Astrocyte (in vitro differentiated cells and primary cell): ENCODE measurements around the gene AADAT. TPM values are rescaled to one million over a fixed set of nuclear protein-coding genes. Genes with fewer than 3 reads are reported as not detected.
A peak's percentile ranks its signal among the peaks of the same experiment; 100 is the strongest.

Experiments
- DNase-seq: peaks from one replicate; pipeline ENCODE4 v3.0.0-alpha.2; 2010; ENCODE audit warnings: low read depth
- FAIRE-seq: peaks from 2 replicates; lab custom pipeline; 2011; peaks lifted over from hg19 to GRCh38; lab: Jason Lieb, UNC
- H2AFZ ChIP-seq: 2 replicates; pipeline ENCODE4 v1.6.0; 2012; ENCODE audit warnings: low read depth, low read length, inconsistent platforms
- H3K27ac ChIP-seq: 2 replicates; pipeline ENCODE4 v1.5.1; 2011; ENCODE audit warnings: low read depth, low read length, inconsistent platforms
- H3K27me3 ChIP-seq: 2 replicates; pipeline ENCODE4 v1.6.0; 2011; ENCODE audit warnings: low read length, inconsistent platforms; ENCODE audit not compliant: insufficient read depth
- H3K36me3 ChIP-seq: 2 replicates; pipeline ENCODE4 v1.5.1; 2011; ENCODE audit warnings: low read length, inconsistent platforms; ENCODE audit not compliant: insufficient read depth
- H3K4me1 ChIP-seq: 2 replicates; pipeline ENCODE4 v1.5.1; 2011; ENCODE audit warnings: low read length, inconsistent platforms; ENCODE audit not compliant: insufficient read depth
- H3K4me2 ChIP-seq: 2 replicates; pipeline ENCODE4 v1.6.0; 2012; ENCODE audit warnings: low read length, inconsistent platforms
- H3K4me3 ChIP-seq: 2 replicates; pipeline ENCODE4 v1.5.1; 2011; ENCODE audit warnings: low read depth, mild to moderate bottlenecking, low read length, inconsistent platforms; ENCODE audit not compliant: insufficient read depth
- H3K79me2 ChIP-seq: 2 replicates; pipeline ENCODE4 v1.6.0; 2012; ENCODE audit warnings: mild to moderate bottlenecking, low read length, inconsistent platforms; ENCODE audit not compliant: insufficient read depth
- H3K9ac ChIP-seq: 2 replicates; pipeline ENCODE4 v1.6.0; 2012; ENCODE audit warnings: mild to moderate bottlenecking, low read length, inconsistent platforms
- H3K9me3 ChIP-seq: 2 replicates; pipeline ENCODE4 v1.5.1; 2012; ENCODE audit warnings: low read depth, mild to moderate bottlenecking, low read length, inconsistent platforms; ENCODE audit not compliant: insufficient read depth
- H4K20me1 ChIP-seq: 2 replicates; pipeline ENCODE4 v1.6.0; 2012; ENCODE audit warnings: low read length, inconsistent platforms; ENCODE audit not compliant: insufficient read depth
- H3K27ac Mint-ChIP-seq: one replicate; pipeline ENCODE4 v1.8.0; 2021; ENCODE audit warnings: mild to moderate bottlenecking, mixed read lengths; ENCODE audit not compliant: unreplicated experiment
- H3K27me3 Mint-ChIP-seq: one replicate; pipeline ENCODE4 v1.8.0; 2021; ENCODE audit warnings: low read depth, mixed read lengths; ENCODE audit not compliant: unreplicated experiment
- H3K36me3 Mint-ChIP-seq: one replicate; pipeline ENCODE4 v1.8.0; 2021; ENCODE audit warnings: low read depth, mixed read lengths; ENCODE audit not compliant: unreplicated experiment
- H3K4me1 Mint-ChIP-seq: one replicate; pipeline ENCODE4 v1.8.0; 2021; ENCODE audit warnings: low read depth, mixed read lengths; ENCODE audit not compliant: unreplicated experiment
- H3K4me3 Mint-ChIP-seq: one replicate; pipeline ENCODE4 v1.8.0; 2021; ENCODE audit warnings: mild to moderate bottlenecking, moderate library complexity, mixed read lengths; ENCODE audit not compliant: unreplicated experiment
- H3K9me3 Mint-ChIP-seq: one replicate; pipeline ENCODE4 v1.8.0; 2021; ENCODE audit warnings: mild to moderate bottlenecking, mixed read lengths; ENCODE audit not compliant: unreplicated experiment
- EZH2 ChIP-seq: IDR thresholded peaks from 2 replicates; pipeline ENCODE4 v1.6.1; 2012; ENCODE audit warnings: mild to moderate bottlenecking, low read length, inconsistent platforms; ENCODE audit not compliant: insufficient read depth
- total RNA-seq: library from RNA; stranded (reverse); gene quantifications from 2 replicates; pipeline ENCODE4 v1.2.1, GENCODE V29; 2021
- TF ChIP-seq, protein P1 (sequence below): IDR thresholded peaks from 2 replicates; pipeline ENCODE4 v1.5.1; 2011; ENCODE audit warnings: low read depth, mild to moderate bottlenecking, inconsistent platforms, low read length, moderate library complexity; ENCODE audit not compliant: insufficient read depth

Gene AADAT
- total RNA-seq, 1 donor from 2014 or later: 10.5 TPM

DNA sequence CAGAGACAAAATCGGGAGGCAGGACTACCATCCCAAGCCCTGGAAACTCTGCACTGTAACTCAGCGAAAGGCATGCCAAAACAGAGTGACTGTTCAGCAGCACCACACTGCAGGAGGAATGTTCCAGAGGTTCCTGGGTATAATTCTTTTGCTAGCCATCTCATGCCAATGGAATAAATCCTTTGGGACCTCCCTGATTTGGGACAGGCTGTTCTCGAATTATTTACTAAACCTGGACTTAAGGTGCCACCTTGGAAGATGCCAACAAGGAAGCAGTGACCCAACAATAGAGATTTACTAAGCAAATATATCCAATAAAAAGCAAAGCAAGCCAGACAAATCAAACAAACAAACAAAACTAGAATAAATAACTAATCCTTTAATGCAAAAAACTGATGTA lies 9.3 kb downstream of the AADAT start:
- peaks cover 2% of the 10 kb centered on the region for H3K9me3 Mint-ChIP-seq

DNA sequence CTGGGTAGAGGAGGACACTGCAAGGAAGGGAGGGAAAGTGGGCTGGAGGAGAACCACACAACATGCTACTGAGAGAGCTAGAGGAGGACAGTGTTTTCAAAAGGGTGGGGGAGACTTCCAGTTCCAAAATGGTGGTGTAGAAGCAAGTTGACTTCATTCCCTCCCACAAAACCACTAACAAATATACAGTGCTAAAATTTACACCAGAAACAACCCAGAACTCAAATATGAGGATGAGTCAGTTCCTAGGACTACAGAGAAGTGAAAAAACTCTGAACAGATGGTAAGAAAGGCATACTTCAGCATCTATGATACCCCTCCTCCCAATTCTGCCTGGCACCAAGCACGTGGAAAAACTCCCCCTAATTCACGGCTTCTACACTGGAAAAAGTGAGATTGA lies 9.8 kb downstream of the AADAT start:
- Mint-ChIP-seq H3K27ac (peak overlapping the region; percentile 5), H3K36me3 (peaks cover 28% of the 10 kb centered on the region), H3K4me1 (peaks cover 7% of the 10 kb centered on the region), H3K27me3 (no peaks in the 10 kb centered on the region), H3K9me3 (peaks cover 2% of the 10 kb centered on the region), H3K4me3 (no peak overlapping the region)
- Histone ChIP-seq H3K79me2 (no peaks in the 10 kb centered on the region), H3K27ac (no peak overlapping the region), H3K4me3 (no peak overlapping the region), H3K27me3 (no peaks in the 10 kb centered on the region), H3K4me2 (no peak overlapping the region), H3K9ac (no peak overlapping the region), H4K20me1 (peaks cover 4% of the 10 kb centered on the region), H3K4me1 (no peaks in the 10 kb centered on the region), H2AFZ (no peak overlapping the region), H3K36me3 (peaks cover 17% of the 10 kb centered on the region), H3K9me3 (no peaks in the 10 kb centered on the region)
- DNase-seq: peak; percentile 47
- FAIRE-seq: no peak
- TF ChIP-seq, protein P1, sequence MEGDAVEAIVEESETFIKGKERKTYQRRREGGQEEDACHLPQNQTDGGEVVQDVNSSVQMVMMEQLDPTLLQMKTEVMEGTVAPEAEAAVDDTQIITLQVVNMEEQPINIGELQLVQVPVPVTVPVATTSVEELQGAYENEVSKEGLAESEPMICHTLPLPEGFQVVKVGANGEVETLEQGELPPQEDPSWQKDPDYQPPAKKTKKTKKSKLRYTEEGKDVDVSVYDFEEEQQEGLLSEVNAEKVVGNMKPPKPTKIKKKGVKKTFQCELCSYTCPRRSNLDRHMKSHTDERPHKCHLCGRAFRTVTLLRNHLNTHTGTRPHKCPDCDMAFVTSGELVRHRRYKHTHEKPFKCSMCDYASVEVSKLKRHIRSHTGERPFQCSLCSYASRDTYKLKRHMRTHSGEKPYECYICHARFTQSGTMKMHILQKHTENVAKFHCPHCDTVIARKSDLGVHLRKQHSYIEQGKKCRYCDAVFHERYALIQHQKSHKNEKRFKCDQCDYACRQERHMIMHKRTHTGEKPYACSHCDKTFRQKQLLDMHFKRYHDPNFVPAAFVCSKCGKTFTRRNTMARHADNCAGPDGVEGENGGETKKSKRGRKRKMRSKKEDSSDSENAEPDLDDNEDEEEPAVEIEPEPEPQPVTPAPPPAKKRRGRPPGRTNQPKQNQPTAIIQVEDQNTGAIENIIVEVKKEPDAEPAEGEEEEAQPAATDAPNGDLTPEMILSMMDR: no peak
- no peak for TF ChIP-seq EZH2

More for the DNA sequence above, 9.3 kb downstream of the AADAT start:
- H3K9me3 ChIP-seq: no peaks in the 10 kb centered on the region
- Mint-ChIP-seq H3K4me1 (peaks cover 7% of the 10 kb centered on the region), H3K27me3 (no peaks in the 10 kb centered on the region), H3K4me3 (no peak overlapping the region), H3K36me3 (peaks cover 27% of the 10 kb centered on the region), H3K27ac (no peak overlapping the region)
- peaks cover 21% of the 10 kb centered on the region for H3K36me3 ChIP-seq
- H3K9ac ChIP-seq: no peak overlapping the region
- H3K27me3 ChIP-seq: no peaks in the 10 kb centered on the region
- no peaks in the 10 kb centered on the region for H3K79me2 ChIP-seq
- no peak overlapping the region for H3K4me2 ChIP-seq
- TF ChIP-seq EZH2: no peak
- TF ChIP-seq, protein P1: no peak
- DNase-seq (no peak), FAIRE-seq (no peak)
- H3K27ac ChIP-seq: no peak overlapping the region
- H3K4me1 ChIP-seq: no peaks in the 10 kb centered on the region
- H2AFZ ChIP-seq: no peak overlapping the region
- H4K20me1 ChIP-seq: peaks cover 4% of the 10 kb centered on the region
- H3K4me3 ChIP-seq: no peak overlapping the region

DNA sequence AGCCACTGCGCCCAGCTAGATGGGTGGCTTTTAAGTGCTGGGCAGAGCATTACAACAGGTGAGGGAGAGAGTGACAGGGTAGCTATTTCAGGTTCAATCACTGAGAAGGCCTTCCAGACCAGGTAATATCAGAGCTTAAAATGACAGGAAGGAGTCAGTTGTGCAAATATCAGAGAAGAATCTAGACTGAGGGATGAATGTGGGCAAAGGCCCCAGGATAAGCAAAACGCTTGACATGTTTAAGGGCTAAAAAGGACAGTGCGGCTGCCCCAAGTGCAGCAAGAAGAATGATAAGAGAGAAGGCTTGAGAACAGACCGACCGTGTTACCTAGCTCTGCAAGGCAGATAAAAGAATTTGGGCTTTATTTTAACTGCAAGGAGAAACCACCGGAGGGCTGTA lies 18.6 kb downstream of the AADAT start:
- Histone ChIP-seq H3K79me2 (no peaks in the 10 kb centered on the region), H3K27me3 (no peaks in the 10 kb centered on the region), H4K20me1 (no peaks in the 10 kb centered on the region), H3K36me3 (peaks cover 17% of the 10 kb centered on the region), H3K4me2 (no peak overlapping the region), H3K9me3 (no peaks in the 10 kb centered on the region), H3K9ac (no peak overlapping the region), H2AFZ (no peak overlapping the region), H3K4me3 (no peak overlapping the region), H3K27ac (no peak overlapping the region), H3K4me1 (no peaks in the 10 kb centered on the region)
- Mint-ChIP-seq H3K27ac (no peak overlapping the region), H3K36me3 (peaks cover 14% of the 10 kb centered on the region), H3K4me1 (no peaks in the 10 kb centered on the region), H3K9me3 (no peaks in the 10 kb centered on the region), H3K27me3 (no peaks in the 10 kb centered on the region), H3K4me3 (no peak overlapping the region)
- no peak for TF ChIP-seq EZH2
- TF ChIP-seq, protein P1: no peak
- DNase-seq (no peak), FAIRE-seq (no peak)
